AG09319 (cell line): Measurements from ENCODE around the gene CCSER1.

Source experiments
- DNase-seq: peaks from one replicate; pipeline ENCODE4 v3.0.0-alpha.2; 2010; ENCODE audit warnings: low read depth; ENCODE audit errors: extremely low read depth
- TF ChIP-seq, protein P1 (sequence below): IDR thresholded peaks from 2 replicates; pipeline ENCODE4 v1.5.1; 2011; ENCODE audit warnings: low read depth, mild to moderate bottlenecking, inconsistent platforms, low read length, moderate library complexity

CCSER1 gene

DNA sequence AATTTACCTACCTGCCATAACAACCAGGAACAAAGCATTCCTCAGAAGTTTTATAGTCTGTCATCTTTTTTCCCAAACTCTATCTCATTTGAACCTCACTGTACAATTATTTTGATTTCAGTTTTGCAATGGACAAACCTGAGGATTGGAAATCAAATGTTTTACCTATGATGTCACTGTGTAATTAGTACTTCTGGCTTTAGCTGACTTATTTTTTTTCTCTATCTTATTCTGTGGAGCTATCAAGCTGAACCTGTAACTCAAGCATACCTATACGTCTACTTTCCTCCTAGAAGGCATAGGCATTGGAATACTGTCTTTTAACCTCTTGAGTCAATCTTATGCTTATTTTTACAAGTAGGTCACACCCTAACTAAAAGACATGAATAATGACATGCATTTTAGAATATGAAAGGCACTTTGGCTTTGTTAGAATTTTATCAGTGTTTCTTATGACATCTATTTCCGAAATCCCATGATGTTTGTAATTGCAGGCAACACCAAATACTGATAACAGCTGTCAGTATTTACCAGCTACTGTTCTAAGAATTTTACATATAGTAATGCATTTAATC is 21.5 kb downstream of the CCSER1 start:
- TF ChIP-seq, protein P1, sequence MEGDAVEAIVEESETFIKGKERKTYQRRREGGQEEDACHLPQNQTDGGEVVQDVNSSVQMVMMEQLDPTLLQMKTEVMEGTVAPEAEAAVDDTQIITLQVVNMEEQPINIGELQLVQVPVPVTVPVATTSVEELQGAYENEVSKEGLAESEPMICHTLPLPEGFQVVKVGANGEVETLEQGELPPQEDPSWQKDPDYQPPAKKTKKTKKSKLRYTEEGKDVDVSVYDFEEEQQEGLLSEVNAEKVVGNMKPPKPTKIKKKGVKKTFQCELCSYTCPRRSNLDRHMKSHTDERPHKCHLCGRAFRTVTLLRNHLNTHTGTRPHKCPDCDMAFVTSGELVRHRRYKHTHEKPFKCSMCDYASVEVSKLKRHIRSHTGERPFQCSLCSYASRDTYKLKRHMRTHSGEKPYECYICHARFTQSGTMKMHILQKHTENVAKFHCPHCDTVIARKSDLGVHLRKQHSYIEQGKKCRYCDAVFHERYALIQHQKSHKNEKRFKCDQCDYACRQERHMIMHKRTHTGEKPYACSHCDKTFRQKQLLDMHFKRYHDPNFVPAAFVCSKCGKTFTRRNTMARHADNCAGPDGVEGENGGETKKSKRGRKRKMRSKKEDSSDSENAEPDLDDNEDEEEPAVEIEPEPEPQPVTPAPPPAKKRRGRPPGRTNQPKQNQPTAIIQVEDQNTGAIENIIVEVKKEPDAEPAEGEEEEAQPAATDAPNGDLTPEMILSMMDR: no peak
- no peak for DNase-seq

DNA sequence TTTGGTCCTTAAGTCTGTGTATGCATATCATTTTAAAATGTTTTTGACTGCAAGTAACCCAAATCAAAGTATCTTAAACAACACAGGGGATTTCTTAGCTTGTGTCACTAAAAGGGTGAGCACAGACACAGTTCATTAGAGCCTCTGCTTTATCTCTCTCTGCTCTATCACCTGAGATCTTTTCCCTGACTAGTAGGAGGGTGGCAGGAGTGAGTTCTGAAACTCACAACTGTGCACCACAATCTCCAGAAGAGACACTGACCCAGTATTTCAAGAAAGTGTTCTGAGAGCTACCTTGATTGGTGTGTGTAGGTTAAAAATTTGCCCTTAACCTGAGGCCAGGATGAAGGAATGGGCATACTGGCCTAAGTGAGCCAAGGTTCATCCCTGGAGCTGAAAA is 24.8 kb downstream of the CCSER1 start:
- no peak for DNase-seq
- TF ChIP-seq, protein P1: no peak

DNA sequence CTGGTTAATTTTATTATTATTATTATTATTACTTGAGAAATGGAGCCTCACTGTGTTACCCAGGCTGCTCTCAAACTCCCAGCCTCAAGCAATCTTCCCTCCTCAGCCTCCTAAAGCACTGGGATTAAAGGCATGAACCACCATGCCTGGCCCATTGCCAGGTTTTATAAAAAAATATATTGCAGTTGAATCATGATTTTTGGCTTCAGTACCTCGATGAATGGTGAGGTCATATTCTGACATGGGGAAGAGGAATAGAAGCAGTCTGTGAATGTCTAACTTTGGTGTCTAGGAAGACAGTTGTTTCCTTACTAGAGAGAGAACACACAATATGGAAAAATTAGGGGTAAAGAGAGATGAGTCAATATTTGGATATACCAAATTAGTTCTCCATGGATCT is 32.0 kb downstream of the CCSER1 start:
- TF ChIP-seq, protein P1: no peak

DNA sequence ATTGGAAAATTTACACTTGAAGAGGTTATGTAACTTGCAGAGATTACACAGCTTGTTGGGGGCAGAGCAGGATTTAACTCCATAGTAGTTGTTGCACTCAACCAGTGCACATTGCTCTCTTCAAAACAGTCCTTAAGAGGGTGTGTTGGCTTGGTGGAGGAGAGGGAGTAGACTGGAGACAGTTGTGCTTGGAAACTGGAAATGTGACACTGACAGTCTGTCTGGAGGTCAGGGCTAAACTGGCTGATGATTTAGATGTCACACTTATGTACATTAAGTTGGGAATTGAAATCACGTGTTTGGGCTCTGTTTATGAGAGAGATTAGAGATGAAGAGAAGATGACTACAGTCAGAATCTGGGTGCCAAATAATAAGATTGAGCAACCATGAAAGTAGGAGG is 32.9 kb downstream of the CCSER1 start:
- no peak for DNase-seq
- TF ChIP-seq, protein P1: no peak

More for the DNA sequence above, 32.0 kb downstream of the CCSER1 start:
- DNase-seq: no peak

DNA sequence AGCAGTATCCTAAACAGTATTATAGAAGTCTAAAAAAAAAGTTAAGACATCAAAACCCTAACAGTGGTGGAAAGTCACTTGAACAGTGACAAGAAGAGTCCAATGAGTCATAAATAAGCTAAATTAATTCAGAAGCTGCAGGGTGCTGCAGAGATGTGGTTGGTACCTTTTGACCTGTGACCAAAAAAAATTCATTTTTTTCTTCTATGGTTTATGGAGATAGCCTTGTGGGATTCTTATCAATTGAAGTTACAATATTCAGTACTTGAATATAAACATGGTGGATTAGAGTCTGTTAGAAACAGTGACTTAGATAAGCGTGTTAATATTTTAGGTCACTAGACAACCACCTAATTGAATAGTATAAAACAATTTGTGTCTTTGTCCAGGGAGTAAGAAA is 35.4 kb downstream of the CCSER1 start:
- DNase-seq: no peak
- TF ChIP-seq, protein P1: no peak

DNA sequence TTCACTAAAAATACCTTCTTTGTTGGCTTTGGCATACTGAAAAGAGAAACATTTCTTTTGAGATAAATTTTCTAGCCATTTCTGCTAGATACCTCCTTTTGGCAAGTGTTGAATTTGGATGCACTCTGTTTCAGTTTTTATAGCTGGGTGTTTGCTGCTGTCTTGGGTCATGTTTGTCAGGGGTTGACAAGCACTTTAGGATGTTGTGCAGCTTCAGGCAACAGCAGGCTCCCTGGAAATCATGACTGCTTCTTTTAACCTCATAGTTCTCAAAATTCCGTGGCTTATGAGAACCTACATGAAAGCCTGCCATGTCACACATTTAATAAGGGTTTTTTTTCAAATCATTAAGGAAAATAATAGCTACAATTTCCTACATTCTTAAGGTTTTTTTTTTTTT is 36.7 kb downstream of the CCSER1 start:
- TF ChIP-seq, protein P1: no peak
- DNase-seq: no peak

DNA sequence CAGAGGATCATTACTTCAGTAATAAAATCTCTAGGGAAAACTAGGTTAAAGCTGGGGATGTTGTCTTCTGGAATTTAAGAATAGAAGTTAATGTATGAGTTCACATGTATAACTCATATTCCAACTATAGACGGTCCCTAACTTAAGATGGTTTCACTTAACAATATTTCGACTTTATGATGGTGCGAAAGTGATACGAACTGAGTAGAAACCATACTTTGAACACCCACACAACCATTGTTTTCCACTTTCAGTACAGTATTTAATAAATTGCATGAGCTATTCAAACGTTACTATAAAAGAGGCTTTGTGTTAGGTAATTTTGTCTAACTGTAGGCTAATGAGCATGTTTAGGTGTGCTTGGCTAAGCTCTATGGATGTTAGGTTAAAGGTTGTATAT is 38.7 kb downstream of the CCSER1 start:
- TF ChIP-seq, protein P1: no peak
- DNase-seq: no peak
